T follicular helper cell (primary cell): ENCODE results near the gene DLK1.

Experiments used
- DNase-seq: peaks from one replicate; pipeline ENCODE4 v3.0.0-alpha.2; 2020; ENCODE audit warnings: low read depth

The DLK1 gene

DNA sequence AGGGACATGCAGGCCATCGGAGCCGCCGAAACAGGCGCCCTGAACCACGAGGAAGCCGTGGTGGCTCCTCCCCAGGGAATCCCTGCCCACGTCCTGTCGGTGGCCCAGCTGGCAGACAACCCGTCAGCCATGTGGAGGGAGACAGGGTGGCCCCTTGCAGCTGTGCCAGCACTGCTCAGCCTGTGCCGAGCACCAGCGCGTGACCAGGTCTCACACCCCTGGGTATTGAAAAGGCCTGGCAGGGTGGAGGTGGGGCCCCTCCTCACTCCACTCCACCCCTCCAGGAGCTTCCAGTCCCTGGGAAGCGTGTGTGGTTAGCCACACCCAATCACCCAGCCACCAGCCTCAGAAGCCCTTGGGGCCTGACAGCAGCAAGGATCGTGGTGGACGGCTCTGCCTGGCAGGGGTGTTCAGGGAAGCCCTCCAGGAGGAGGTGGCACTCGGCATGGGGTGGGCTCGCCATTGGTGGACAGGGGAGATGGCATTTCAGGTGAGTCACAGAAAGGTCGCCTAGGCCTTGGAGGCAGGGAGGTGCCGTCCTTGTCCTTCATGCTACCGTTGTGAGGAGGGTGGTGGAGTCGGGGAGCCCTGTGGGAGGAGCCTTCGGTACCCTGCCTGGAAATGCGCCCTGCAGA lies 12.3 kb upstream of the DLK1 start:
- DNase-seq = no peak

DNA sequence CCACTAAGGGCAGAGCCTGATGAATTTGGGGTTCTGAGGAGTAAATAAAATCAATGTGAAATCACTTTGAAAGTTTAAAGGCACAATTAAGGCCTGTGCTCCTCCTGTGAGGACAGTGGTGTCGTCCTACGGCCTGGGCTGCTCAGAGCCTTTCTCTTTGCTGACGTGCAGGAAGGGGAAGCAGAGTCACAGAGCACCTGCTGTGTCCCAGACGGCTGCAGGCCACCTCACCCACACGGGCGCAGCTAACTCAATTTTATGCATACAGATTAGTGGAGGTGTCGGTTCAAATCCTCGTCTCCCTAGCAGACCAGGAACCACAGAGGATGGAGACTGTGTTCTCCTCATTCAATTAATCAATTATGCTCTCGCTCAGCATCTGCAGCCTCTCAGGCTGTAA lies 11.4 kb upstream of the DLK1 start:
- DNase-seq = no peak

DNA sequence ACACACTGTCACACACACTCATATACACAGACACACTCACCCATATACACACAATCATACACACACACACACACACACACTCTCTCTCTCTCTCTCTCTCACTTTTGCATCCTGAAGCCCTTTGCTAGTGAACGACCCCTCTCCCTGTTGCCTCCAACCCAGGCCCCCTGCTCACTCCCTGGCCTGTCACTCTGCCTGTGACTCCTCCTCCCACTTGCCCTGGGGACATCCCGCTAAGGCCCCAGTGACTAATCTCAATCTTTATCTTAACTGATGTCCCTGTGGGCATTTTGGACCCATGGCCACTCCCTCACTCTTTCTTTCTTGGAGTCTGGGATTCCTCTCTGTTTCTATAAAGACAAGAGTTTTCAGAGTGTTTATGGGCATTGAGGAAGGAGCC lies 10.9 kb upstream of the DLK1 start:
- DNase-seq = no peak

DNA sequence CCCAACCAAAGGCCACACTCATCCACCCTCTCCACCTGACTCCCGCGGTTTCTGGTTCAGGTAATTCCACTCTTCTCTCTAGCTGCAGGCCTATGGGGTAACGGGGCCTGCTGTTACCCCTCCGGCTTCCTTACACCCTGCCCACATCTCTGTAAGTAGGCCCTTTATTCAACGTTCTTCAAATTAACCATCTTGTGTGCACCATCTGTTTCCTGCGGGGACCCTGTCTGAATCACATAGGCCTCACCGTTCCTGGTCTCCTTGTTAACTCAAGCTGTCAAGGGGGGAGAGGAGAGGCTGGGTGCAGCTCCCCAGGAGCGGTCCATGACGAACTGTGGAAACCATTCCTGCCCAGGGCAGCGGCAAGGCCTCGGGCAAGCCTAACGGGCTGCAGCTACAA lies 9.3 kb upstream of the DLK1 start:
- DNase-seq = no peak

DNA sequence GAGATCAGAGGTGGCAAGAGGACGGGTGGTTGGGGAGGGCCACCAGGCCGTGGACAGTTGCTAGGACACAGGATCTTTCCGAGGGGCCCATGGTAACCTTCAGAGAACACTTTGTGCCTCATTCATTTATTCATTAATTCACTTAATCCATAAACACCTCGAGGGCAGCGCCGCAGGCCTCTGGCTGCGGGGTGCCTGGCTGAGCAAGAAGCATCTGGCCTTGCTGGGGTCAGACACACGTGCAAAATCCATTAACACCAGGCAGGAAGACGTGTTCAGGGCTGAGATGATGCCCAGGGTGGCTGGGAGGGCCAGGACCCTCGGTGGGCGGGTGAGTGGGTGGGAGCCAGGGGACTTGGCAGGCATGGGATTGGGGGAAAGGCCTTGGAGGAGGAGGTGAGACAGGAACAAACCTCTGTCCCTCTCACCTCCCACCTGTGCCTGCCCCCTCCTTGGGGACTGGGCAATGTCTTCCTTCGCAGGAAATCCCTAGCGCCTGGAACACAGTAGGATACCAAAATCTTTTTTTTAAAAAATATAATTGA lies 6.6 kb upstream of the DLK1 start:
- DNase-seq = no peak

DNA sequence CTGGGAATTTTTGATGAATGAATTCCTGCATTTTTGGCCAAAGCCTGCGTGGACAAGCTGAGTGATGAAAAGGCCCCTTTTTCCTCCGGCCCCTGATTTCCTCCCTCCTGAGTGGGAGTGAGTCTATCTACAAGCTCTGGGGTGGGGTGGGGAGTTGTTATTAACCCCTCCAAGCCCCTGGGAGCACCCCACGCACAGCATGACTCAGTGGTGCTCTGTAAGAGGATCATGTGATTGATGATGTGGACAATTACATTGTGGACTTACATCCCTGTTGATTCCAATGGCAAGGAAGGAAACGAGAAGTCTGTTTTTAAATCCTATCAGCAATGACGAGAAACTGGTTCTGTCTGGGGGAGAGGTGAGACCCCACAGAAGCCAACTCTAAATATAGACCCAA lies 5.1 kb upstream of the DLK1 start:
- no peak for DNase-seq

DNA sequence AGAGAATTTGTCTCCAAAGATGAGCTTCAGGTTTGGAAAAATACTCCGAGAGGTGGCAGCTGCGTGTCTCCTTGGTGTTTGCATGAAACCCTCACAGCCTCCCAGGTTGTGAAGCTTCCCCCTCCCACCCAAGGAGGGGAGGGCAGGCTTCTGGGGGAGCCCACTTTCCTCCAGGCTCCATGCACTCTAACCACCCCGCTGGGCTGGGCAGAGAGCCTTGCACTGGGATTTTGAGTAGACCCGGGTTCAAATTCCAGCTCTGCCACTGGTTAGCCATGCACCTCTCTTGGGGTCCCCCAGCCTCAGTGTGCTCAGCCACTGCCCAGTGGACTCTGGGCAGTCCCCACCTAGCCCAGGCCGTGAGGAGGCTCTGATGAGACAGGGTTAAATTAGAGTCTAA lies 4.3 kb upstream of the DLK1 start:
- DNase-seq = no peak

DNA sequence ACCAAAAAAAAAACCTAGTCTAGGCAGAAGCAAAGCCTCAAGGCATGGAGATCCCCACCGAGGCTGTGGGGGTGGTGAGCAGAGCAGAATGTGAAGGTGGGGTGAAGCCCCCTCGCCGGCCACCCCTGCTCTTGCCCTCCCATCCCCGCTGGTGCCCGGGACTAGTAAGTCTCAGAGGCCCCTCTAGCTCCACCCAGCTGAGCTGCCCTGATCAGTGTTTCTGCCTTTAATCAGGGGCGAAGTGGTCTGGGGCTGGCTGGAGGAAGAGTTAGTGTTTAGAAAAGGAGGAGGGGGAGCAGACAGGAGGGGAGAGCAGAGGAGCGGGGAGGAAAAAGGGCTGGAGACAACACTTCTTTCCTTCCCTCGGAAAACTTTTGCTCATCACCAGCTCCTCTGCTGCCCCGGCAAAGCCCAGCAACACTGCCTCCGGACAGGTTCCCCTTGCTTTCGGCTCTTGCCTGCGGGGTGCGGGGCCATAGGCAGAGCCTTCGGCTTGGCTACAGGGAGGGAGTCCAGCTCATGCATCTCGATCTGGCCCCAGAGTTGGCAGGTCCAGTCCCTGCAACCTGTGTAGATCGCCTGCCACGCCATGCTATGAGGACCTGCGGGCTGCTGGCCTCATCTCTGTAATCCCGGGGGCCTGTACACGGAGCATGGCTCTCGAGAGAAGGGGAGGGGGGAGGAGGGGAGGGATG lies 3.4 kb upstream of the DLK1 start:
- DNase-seq = no peak

DNA sequence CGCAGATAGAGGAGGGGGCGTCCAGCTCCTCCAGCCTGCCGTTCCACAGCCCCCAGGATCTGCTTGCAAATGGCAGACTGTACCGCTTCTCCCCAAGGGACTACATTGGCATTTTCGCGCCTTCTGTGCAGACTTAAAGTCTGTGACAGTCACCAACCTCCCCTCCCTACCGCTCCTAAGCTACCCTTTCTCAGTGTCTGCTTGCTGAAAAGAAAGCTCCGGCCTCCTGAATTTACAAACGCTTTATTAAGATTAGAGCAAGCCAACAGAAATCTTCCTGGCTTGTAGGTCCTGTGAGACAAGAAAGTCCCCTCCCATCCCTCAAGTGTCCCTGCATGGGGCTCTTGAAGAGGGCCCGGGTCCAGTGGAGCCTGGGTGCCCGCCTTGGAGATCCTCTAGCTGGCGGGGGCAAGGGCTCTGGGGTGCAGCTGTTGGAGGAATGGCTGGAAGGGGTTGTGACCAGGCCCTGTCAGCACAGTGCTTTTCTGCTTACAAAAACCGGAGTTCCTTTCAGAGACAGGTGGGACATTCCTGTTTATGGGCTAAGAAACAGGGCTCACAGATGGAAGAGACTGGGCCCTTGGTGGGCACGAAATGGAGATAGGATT lies 2.8 kb upstream of the DLK1 start:
- DNase-seq = no peak

DNA sequence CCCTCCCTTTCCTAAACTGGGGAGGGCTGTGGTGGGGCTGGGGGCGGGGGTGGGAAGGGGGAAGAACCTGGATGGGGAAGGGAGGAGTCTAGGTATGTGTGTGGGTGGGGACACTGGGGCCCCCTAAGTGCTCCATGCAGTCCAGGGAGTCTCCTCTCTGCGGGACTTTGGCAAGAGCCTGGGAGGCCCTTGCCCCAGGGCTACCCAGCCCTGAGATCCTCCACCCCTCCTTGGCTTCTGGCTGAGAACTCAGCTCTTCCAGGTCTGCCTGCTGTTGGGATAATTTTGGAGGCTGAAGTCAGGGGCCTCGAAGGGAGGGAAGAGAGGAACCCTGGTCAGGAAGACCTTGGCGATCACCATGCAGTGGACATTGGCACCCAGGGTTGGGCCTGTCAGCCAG lies 2.2 kb upstream of the DLK1 start:
- DNase-seq = no peak

DNA sequence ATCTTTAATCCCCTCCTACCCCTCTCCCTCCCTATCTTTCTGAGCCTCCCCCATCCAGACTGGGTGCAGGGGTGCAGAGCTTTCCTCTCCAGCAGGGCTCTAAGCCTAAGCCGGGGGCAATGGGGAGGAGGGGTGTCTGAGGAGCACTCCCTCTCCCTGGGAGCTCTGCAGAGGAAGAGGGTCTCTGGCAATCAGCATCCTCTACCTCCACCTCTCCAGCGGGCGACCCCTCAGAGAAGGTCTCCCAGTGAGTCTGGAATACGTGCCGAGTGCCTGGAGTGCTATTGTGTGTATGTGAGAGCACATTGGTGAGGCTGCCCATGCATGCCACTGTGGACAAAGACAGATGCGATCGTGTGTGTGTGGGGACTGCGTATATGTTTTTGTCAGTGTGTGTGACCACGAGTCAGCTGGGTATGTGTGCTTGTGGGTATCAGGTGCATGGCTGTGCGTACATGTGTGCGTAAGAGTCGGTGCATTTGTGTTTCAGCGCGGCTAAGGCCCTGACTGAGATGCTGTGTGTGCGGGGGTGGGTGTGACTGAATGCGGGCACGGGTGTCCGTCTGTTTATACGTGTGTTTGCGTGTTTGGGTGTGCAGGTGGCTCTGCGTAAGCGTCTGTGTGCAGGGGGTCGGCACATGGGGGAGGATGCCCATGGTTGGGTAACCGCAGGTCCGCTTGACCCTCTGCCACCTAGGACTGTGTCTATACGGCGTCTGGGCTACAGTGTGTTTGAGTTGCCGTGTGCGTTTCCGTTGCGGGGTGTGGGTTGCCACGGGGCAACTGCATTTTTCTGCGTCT lies 905 bp upstream of the DLK1 start:
- no peak for DNase-seq

DNA sequence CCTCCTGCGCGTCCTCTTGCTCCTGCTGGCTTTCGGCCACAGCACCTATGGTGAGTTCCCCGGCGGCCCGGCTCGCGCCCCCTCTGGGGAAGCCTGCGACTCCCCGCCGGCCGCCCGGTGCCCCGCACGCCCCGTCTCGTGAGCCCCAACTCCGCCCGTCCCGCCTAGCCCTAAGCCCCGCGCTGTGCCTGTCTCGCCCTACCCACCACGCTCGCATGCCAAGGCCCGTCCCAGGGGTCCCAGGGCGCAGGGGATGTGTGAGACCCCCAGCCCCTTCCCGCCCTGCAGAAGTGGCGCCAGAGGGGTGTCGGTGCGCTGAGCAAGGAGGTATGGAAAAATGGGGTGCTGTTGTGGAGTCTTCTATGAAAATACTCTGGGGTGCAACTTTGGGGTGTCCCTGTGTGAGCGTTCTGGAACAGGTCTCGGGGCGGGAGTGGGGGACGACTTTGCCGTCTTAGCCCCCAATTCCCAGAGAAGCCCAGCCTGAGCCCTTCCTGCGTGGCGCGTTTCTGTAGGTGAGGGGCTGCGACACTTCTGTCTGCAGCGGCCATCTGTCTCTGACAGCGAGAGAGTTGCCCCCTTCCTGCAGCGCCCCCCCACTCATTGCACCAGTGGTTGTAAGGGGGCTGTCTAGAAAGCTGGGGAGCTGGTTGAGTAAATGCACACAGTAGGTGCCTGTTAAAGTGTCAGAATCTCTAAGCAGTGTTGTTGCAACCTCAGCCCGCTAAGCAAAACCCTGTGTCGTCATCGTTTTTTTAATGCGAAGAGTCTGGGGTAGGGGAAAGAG lies 587 bp downstream of the DLK1 start:
- DNase-seq = no peak

DNA sequence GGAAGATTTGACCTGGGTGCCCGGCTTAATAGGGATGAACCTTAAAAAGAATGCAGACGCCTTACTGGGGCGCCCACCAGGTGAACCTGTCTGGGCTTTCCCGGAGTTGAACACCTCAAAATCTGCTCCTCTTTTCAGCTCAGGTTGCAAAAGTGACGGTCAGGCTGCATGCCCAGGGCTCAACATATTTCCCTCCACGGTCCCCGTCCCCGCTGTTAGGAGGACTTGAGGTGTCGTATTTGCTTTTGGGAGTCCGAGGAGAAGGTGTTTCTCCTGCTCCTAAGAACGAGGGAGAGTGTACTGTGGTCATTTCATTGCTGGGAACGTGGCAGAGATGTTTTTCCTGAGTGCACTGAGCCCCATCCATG lies 1.2 kb downstream of the DLK1 start:
- DNase-seq = no peak

DNA sequence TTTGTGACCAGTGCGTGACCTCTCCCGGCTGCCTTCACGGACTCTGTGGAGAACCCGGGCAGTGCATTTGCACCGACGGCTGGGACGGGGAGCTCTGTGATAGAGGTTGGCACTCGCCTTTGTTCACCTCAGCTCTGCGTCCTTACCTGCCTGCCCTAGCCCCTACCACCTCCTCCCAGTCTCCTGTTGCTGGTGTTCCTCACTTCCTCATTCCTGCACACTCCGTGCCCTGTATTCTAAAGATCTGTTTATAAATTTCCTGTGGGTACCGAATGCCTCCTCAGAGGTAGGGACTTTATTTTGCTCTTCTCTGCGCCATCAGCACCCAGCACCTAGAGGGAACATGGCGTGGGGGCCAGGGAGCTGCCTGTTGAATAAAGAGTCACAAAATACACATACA lies 2.3 kb downstream of the DLK1 start:
- no peak for DNase-seq

DNA sequence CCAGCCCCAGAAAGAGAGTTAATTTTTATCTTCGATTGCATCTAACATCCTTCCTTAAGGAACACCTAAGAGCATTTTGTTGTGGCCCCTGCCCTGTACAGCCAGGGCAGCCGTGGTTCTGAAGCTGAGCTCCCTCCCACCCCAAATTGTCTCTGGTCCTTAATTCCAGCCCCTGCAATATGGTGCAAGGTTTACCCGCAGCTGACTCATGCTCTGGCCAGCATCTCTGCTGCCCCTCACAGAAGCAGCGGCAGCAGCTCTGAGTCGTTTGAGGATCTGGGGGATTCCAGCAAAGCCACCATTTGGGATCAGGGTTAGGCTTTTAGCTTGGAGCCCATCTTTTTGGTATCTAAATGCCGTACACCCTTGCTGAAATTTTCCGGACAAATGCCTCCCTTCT lies 3.3 kb downstream of the DLK1 start:
- DNase-seq = no peak

DNA sequence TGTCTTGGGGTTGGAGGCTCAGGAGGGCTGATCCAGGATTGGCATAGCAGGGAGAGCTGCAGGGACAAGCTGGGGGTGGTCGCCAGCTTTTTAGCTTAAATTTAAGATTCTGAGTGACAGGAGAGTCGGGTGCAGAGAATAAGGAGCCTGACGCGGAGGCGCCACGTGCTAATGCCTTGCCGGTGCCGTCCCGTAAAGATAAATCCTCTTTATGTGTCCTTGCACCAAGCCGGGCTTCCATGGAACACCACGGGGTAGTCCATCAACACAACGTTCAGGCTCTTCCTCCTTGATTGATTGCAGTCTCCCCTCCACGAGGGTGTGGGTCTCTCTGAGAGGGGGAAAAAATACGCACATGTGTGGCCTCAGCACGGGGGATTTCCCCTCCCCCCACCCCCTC lies 3.9 kb downstream of the DLK1 start:
- no peak for DNase-seq

DNA sequence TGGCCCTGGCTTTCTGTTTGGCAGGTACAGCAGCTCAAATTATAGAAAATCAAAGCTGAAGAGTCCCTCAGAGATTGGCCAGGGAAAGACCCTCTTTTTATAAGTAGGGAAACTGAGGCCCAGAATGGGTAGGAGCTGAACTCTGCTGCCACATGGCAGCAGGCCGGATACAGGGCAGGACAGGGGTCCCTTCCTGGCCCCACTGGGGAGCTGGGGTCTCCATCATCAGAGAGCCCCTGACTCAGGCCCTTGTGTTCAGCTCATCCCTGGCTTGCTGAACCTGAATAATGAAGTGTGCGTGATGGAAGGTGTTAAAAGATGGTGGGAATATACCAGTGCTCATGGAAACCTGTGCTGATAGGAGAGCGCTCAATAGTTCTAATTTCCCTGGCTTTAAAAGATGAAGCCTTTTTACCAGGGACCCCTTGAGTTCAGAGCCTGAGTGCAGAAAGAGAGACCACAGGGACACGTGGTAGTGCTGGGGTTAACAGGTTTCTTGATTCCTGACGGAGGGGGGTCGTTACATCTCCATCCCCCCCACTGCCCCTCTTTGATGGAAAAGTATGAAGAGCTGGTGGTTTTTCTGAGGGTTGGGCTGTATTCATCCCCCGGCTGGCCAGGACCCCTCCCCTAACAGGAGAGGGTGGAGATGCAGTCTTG lies 4.4 kb downstream of the DLK1 start:
- DNase-seq = no peak

DNA sequence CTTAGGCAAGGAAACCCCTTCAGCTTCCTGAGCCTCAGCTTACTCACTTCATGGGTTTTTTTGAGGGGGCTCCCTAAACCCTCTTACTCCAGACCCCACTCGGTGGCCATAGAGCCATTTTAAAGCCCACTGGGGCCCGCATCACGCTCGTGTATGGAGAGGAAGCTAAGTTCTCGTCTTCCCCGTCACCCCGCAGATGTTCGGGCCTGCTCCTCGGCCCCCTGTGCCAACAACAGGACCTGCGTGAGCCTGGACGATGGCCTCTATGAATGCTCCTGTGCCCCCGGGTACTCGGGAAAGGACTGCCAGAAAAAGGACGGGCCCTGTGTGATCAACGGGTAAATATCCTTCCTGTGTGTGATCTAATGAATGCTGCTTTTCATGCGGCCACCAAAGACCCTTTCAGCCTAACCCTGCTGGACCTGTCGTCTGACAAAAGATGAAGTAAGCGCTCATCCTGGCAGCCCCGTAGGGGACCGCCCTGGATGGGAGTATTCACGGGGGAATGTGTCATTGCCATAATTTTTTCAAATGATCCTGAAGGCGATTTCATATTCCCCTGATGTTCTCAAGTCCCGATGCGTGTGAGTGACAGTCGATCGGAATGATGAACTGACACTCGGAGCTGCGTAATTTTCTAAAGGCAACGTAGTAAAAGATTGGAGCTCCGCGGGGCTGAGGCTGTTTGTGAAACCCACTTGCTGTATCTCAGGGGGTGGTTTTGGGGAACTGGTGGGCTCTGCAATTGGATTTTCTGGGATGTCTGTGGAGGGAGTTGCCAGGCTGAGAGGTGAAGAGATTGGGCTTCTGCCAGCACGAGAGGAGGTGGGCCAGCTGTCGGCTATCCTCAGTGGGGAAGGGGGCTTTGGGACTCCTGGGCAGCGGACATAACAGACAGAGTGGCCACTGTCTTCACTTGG lies 5.4 kb downstream of the DLK1 start:
- no peak for DNase-seq

DNA sequence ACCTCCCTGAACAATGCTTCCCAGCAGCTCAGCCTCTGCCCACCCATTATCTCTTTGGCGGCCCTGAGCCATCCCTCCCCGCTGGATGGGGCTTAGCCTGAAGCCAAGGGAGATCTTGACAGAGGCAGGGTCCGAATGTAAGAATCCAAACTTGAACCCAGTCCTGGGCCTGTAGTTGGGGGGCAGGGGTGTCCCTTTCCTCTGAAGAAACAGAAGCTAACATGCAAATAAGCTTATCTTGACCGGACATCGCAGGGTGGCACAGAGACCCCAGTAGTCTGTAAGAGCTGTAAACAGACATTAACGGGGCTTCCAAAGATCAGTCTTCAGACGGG lies 6.0 kb downstream of the DLK1 start:
- no peak for DNase-seq

DNA sequence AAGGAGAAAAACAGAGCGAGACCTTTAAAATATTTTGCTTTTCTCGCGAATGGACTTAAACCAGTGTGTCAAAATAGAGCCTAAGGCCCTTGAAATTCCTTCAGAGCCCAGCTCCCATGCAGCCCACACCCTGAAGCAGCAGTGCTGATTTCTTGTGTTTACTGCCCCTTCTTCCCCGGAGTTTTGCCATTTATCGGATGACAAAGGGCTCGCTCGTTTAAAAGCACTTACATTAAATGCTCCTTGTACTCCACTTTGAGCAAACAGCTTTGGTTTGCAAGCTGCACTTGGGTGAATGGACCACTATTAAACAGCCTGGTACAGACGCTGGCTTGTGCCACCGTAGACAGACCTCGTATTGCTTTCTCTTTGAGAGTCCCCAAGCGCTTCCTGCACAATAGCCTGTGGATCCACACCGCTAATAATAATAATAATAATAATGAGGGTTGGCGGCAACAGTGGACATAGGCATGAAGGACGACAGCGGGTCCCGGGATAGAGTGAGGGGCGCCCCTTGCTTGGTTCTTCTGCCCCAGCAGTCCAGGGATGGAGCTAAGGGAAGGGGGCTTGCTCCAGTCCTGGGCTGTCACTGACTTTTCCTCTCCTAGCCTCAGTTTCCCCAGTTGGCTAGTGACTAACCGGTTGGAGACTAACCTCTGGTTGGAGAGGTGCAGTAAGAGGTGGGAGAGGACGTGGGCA lies 6.6 kb downstream of the DLK1 start:
- DNase-seq = no peak
